PC-3 (cell line): Measurements from ENCODE around the gene ZC3H4. TPM values are rescaled to one million over a fixed set of nuclear protein-coding genes. Genes with fewer than 3 reads are reported as not detected.

Source experiments
- ATAC-seq: fragments of 200-7000 bp; cut with Tn5 transposase; 2 replicates; pipeline ENCODE4 v1.9.1; 2020; ENCODE audit warnings: mild to moderate bottlenecking, moderate library complexity
- BruUV-seq: library from RNA; stranded (reverse); fragments of 400-500 nt; replicated peaks from 2 replicates; lab custom pipeline; 2021; lab: Mats Ljungman, UMichigan
- CTCF ChIA-PET: fragments of 300-600 bp; sonication (Branson Sonifier 250); formaldehyde crosslinking; loops from one replicate; lab custom pipeline; 2022; ENCODE audit warnings: antibody characterized with exemption; lab: Charles Lee
- POLR2A ChIA-PET: fragments of 300-600 bp; sonication (Branson Sonifier 250); formaldehyde crosslinking; loops from one replicate; lab custom pipeline; 2022; ENCODE audit warnings: antibody characterized with exemption; ENCODE audit not compliant: unreplicated experiment; lab: Charles Lee
- DNase-seq: peaks from one replicate; pipeline ENCODE4 v3.0.0-alpha.2; 2015
- H2AFZ ChIP-seq: fragments of 300-600 bp; sonication (generic); 2 replicates; pipeline ENCODE4 v1.6.0; 2016; ENCODE audit warnings: antibody characterized with exemption, low read length
- H3F3A ChIP-seq: fragments of 300-600 bp; sonication (generic); one replicate; pipeline ENCODE4 v1.6.0; 2017; ENCODE audit warnings: antibody characterized with exemption, low read length, control low read depth, mild to moderate bottlenecking; ENCODE audit not compliant: unreplicated experiment
- H3K27ac ChIP-seq: fragments of 300-600 bp; sonication (generic); 2 replicates; pipeline ENCODE4 v1.5.1; 2016; ENCODE audit warnings: mild to moderate bottlenecking, low read length
- H3K27me3 ChIP-seq: fragments of 300-600 bp; sonication (generic); 2 replicates; pipeline ENCODE4 v1.6.1; 2016; ENCODE audit warnings: low read length, mixed read lengths
- H3K36me3 ChIP-seq: fragments of 300-600 bp; sonication (generic); 2 replicates; pipeline ENCODE4 v1.6.1; 2016; ENCODE audit warnings: low read depth, mixed run types, low read length, mixed read lengths
- H3K4me1 ChIP-seq: fragments of 300-600 bp; sonication (generic); 2 replicates; pipeline ENCODE4 v1.5.1; 2016; ENCODE audit warnings: low read length; ENCODE audit not compliant: insufficient read depth
- H3K4me2 ChIP-seq: fragments of 300-600 bp; sonication (generic); 2 replicates; pipeline ENCODE4 v1.6.0; 2016; ENCODE audit warnings: low read length
- H3K4me3 ChIP-seq: fragments of 300-600 bp; sonication (generic); 2 replicates; pipeline ENCODE4 v1.5.1; 2016; ENCODE audit warnings: mild to moderate bottlenecking, low read length, mixed read lengths
- H3K79me2 ChIP-seq: fragments of 300-600 bp; sonication (generic); 2 replicates; pipeline ENCODE4 v1.6.1; 2017; ENCODE audit warnings: low read length, mixed read lengths
- H3K9ac ChIP-seq: fragments of 300-600 bp; sonication (generic); 2 replicates; pipeline ENCODE4 v1.6.0; 2016; ENCODE audit warnings: mild to moderate bottlenecking, low read length
- H3K9me2 ChIP-seq: fragments of 300-600 bp; sonication (generic); replicated peaks from 2 replicates; pipeline ENCODE4 v1.6.1; 2016; ENCODE audit warnings: mixed run types, low read length, mixed read lengths
- H3K9me3 ChIP-seq: fragments of 300-600 bp; sonication (generic); 2 replicates; pipeline ENCODE4 v1.6.1; 2016; ENCODE audit warnings: low read length, mixed read lengths
- H4K20me1 ChIP-seq: fragments of 300-600 bp; sonication (generic); 2 replicates; pipeline ENCODE4 v1.6.1; 2016; ENCODE audit warnings: low read length, mixed read lengths
- CTCF ChIP-seq: fragments of 300-600 bp; sonication (generic); conservative IDR thresholded peaks from 2 replicates; pipeline ENCODE4 v1.5.1; 2017; ENCODE audit warnings: antibody characterized with exemption, low read depth, mild to moderate bottlenecking, low read length
- EZH2 ChIP-seq: fragments of 300-600 bp; sonication (generic); IDR thresholded peaks from one replicate; pipeline ENCODE4 v1.6.1; 2017; ENCODE audit warnings: antibody characterized with exemption, mild to moderate bottlenecking, low read length; ENCODE audit not compliant: unreplicated experiment
- EZH2phosphoT487 ChIP-seq: fragments of 300-600 bp; sonication (generic); IDR thresholded peaks from 2 replicates; pipeline ENCODE4 v1.6.1; 2018; ENCODE audit warnings: mild to moderate bottlenecking, antibody characterized with exemption, low read length, borderline replicate concordance
- intact Hi-C: fragments of 100-400 bp; cut with micrococcal nuclease; formaldehyde crosslinking; loops from 2 replicates; pipeline ENCODE4 v1.9.0; 2023
- total RNA-seq: library from RNA; depleted of rRNA; stranded (reverse); fragments of >200 nt; gene quantifications from 2 replicates; pipeline ENCODE4 v1.2.3, GENCODE V29; 2014

The ZC3H4 gene
- total RNA-seq, 1 experiment from 2014 or later, result 13.4 TPM

- peak; percentile 32 for DNase-seq
These were observed 5.4 kb downstream of the ZC3H4 start for GRCh38 chr19:47107953-47108746.

GRCh38 chr19:47107202-47107952 is 6.2 kb downstream of the ZC3H4 start:
- peak overlapping the region; percentile 85 for H3K4me2 ChIP-seq
- H3K36me3 ChIP-seq, result no peaks in the 10 kb centered on the region; the same call in 1 of the 2 replicates
- no peak overlapping the region for H2AFZ ChIP-seq
- H4K20me1 ChIP-seq, result no peaks in the 10 kb centered on the region
- peak; percentile 44 for ATAC-seq
- peak; percentile 78 for DNase-seq
- no peaks in the 10 kb centered on the region for H3K27me3 ChIP-seq
- H3K9me3 ChIP-seq, result no peaks in the 10 kb centered on the region
- peak overlapping the region; percentile 93 for H3K4me3 ChIP-seq
- H3K79me2 ChIP-seq, result peaks cover 94% of the 10 kb centered on the region
- CTCF ChIA-PET, result interaction anchor here (0.6 to 0.8 kb wide), 2 partner anchors 28 to 49 kb away, joined by 3 to 4 read pairs; no protein-coding TSS in a partner anchor
- peak overlapping the region; percentile 99 for H3K27ac ChIP-seq
- TF ChIP-seq EZH2phosphoT487 (no peak), CTCF (no peak), EZH2 (no peak)
- peaks cover 40% of the 10 kb centered on the region for H3K4me1 ChIP-seq
- BruUV-seq, result no TSS peak
- H3K9me2 ChIP-seq, result no peaks in the 10 kb centered on the region
- peaks cover 10% of the 10 kb centered on the region for H3F3A ChIP-seq
- peak overlapping the region; percentile 100; the same call in 1 of the 2 replicates for H3K9ac ChIP-seq
- intact Hi-C loops, result no loop called here
- POLR2A ChIA-PET, result no interaction called here

More at GRCh38 chr19:47107953-47108746, 5.4 kb downstream of the ZC3H4 start:
- intact Hi-C loops, result no loop called here
- peaks cover 40% of the 10 kb centered on the region for H3K4me1 ChIP-seq
- H2AFZ ChIP-seq, result no peak overlapping the region
- ChIA-PET CTCF (interaction anchor here (0.8 kb wide), 1 partner anchor 29 kb away, joined by 4 read pairs; no protein-coding TSS in a partner anchor), POLR2A (no interaction called here)
- TF ChIP-seq EZH2phosphoT487, result no peak
- TF ChIP-seq EZH2, result no peak
- TF ChIP-seq CTCF, result no peak
- H3K4me2 ChIP-seq, result peak overlapping the region; percentile 85
- H3K9ac ChIP-seq, result peak overlapping the region; percentile 100
- H3F3A ChIP-seq, result peaks cover 10% of the 10 kb centered on the region
- peak; percentile 23; the same call in 1 of the 2 replicates for ATAC-seq
- BruUV-seq, result TSS peak; percentile 22
- H3K9me3 ChIP-seq, result no peaks in the 10 kb centered on the region
- peak overlapping the region; percentile 93 for H3K4me3 ChIP-seq
- no peaks in the 10 kb centered on the region for H3K27me3 ChIP-seq
- H3K36me3 ChIP-seq, result no peaks in the 10 kb centered on the region; the same call in 1 of the 2 replicates
- peaks cover 86% of the 10 kb centered on the region for H3K79me2 ChIP-seq
- no peaks in the 10 kb centered on the region for H4K20me1 ChIP-seq
- H3K9me2 ChIP-seq, result no peaks in the 10 kb centered on the region
- H3K27ac ChIP-seq, result peak overlapping the region; percentile 99
